SHP77 (cell line): ENCODE data around the gene POLE2.
"Not testable (repeated sequence)": the region's sequence is repeated elsewhere in the genome, so short reads cannot be mapped to it uniquely, and the experiment has no call there.

ENCODE experiments used
- DNase-seq, 2 experiments: peaks; one replicate each; lab custom pipeline; 2025; lab: John Stamatoyannopoulos, UW

The POLE2 gene

DNA sequence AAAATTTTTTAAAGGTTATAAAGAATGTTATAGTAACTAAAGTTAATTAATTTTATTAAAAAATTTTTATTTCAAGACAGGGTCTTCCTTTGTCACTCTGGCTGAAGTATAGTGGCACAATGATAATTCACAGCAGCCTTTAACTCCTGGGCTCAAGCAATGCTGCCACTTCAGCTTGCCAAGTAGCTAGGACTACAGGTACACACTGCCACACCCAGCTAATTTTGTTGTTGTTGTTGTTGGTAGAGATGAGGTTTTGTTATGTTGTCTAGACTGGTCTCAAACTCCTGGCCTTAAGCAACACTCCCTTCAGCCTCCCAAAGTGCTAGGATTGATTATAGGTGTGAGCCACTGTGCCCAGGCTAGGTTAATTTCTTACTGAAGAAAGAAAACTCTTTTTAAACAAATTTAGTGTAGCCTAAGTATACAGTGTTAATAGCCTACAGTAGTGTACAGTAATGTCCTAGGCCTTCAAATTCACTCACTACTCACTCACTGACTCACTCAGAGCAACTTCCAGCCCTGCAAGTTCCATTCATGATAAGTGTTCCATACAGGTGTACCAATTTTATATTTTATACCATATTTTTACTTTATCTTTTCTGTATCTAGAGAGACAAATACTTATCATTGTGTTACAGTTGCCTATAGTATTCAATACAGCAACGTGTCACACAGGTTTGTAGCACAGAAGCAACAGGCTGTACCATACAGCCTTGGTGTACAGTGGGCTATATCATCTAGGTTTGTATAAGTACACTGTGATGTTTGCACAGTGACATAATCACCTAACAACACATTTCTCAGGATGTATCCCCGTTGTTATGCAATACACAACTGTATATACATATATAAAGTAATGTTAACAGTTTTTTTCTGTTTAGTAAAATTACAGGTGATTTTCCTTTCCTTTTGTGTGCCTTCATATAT lies 28.2 kb downstream of the POLE2 start:
- peak in 1 of 2 experiments; percentile 12 for DNase-seq

GRCh38 chr14:49657500-49657899 lies 30.5 kb downstream of the POLE2 start:
- DNase-seq: not testable (repeated sequence)

GRCh38 chr14:49654511-49654910 lies 33.5 kb downstream of the POLE2 start:
- no peak for DNase-seq

DNA sequence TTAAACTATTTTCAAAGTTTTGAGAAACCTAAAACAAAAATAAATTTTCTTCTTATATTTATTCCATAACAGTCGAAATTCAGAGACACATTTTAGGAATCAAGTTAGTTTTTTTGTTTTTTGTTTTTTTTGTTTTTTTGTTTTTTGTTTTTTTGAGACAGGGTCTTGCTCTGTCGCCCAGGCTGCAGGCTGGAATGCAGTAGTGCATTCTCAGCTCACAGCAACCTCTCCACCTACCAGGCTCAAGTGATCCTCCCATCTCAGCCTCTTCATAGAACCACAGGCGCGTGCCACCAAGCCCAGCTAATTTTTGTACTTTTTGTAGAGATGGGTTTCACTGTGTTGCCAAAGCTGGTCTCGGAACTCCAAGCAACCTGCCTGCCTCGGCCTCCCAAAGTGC lies 34.5 kb downstream of the POLE2 start:
- DNase-seq: no peak

GRCh38 chr14:49642163-49642562 lies 45.9 kb downstream of the POLE2 start:
- DNase-seq: no peak

GRCh38 chr14:49641697-49642129 lies 46.3 kb downstream of the POLE2 start:
- DNase-seq: peak; percentile 25 to 27

- no peak for DNase-seq
Observed at GRCh38 chr14:49640540-49641417, 47.2 kb downstream of the POLE2 start.

- DNase-seq: no peak
Observed at GRCh38 chr14:49637534-49638078, 50.4 kb downstream of the POLE2 start.

GRCh38 chr14:49636866-49637265 lies 51.1 kb downstream of the POLE2 start:
- no peak for DNase-seq

DNA sequence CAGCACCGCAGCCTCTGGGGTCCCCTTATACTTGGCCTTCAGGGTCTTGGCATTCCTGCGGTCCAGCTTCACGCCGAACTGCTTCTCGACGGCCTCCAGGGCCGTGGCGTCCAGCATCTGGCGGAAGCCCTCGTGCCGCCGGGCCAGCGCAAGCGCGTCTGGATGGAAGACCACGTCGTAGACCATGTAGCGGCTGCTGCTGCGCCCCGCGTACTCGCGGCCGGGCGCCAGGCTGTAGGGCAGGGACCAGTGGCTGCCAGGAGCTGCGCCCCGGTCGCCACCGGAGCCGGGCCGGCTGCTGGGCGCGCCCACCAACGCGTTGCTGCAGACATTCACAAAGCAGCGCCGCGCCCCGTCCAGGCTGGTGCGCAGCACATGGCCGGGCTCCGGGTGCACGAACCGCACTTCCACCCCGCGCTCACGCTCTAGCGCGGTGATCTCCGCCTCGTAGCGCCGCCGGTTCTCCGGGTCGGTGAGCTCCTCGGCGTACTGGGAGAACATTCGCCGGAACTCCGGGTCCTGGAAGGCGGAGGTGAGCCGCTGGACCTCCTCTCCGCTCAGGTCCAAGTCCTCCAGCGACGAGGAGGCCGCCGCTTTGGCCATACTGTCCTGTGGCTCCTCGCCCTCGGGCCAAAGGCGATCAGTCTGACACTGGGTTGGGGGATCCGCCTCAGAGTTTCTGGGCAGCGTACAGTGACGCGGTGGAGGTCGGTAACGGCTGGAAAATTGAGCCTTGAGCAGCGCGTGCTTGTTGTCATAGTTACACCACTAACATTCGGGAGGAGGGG lies 53.3 kb downstream of the POLE2 start, which contains the start of gene DNAAF2:
Gene DNAAF2, minus strand, starts transcription at position 698 of the 788 bp plus-strand sequence. Its CDS starts 95 bp downstream, at position 603.
- peak; percentile 17 to 67 for DNase-seq

- peak; percentile 87 to 91 for DNase-seq
Observed at GRCh38 chr14:49633640-49634546, 54.1 kb downstream of the POLE2 start.

- no peak for DNase-seq
Observed at GRCh38 chr14:49623941-49624839, 63.8 kb downstream of the POLE2 start.

GRCh38 chr14:49623387-49623786 lies 64.6 kb downstream of the POLE2 start:
- no peak for DNase-seq

GRCh38 chr14:49622022-49622607 lies 65.9 kb downstream of the POLE2 start:
- no peak for DNase-seq

- DNase-seq: peak; percentile 59 to 86
Observed at GRCh38 chr14:49621114-49621881, 66.7 kb downstream of the POLE2 start.

DNA sequence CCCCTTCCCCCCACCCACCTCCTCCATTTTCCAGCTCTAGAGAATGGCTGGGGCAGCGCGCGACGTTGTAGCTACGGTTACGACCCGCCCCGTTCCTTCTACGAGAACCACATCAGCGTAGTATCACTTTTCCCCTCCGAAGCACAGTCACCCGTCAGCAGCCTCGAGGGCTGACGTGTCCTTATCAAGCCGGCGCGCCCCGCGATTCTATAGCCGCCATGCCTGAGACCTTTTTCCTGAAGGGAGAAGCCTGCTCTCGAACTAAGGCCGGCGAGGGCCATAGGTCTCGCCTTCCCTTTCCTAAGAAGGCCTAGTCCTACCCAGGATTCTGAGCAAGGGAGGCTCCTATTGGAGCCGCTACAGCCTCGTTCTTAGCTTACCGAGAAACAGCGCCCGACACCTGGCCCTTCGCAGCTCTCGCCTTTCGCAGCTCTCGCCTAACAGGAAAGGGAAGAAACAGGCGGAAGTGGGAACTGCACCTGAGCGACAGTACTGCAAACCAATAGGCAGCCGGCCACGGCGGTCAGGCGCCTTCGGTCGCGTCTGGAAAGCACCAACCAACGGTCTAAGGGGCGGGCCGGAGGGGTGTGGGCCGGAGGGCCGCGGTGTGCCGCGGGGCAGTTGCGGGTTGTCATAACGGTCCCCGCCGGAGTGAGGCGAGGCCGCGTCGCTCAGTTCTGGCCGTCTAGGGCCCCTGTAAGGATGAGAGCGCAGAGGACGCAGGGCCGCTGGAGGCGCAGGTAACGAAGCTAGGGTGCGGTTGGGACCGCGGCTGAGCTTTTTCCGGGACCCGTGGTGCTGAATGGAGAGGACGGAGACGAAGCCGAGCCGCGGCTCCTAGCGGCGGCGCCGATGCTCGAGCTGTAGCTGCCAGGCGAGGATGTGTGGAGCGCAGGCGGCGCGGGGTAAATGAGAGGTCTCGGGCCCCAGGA lies 67.6 kb downstream of the POLE2 start, which contains the start of the genes MGAT2 and RPL36AL:
Gene MGAT2, plus strand, starts transcription at position 618 of the 932 bp plus-strand sequence. CDS start 470 bp downstream, outside the sequence.
Gene RPL36AL, minus strand, starts transcription at position 445 of the 932 bp plus-strand sequence. CDS start 1,522 bp downstream, outside the sequence.
- peak; percentile 99 to 100 for DNase-seq

DNA sequence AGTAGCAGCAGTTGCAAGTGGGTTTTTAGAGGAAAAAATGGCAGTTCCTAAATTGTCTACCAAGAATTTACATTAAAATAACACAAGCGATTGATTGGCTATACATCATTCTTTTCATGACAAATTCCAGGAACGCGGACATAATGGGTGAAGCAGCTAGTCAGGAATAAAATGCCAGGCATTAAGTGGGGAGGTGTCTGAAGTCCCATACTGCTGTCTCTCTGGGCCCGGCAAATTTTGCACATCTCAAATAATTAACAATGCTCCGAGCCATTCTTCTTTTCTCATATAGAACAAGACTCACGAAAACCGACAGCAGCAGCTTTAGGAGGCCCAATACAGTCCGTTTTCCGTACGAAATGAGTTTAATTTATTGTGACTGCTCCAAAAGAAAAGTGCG lies 68.3 kb downstream of the POLE2 start:
- DNase-seq: no peak
